HG02610 (cell line): ENCODE measurements around the gene OR10A4.
"Not testable (repeated sequence)": the region's sequence is repeated elsewhere in the genome, so short reads cannot be mapped to it uniquely, and the experiment has no call there.

ENCODE experiments used
- ATAC-seq: cut with Tn5 transposase; IDR thresholded peaks from one replicate; pipeline ENCODE4 v1.9.1; 2021; ENCODE audit warnings: mild to moderate bottlenecking, moderate library complexity; ENCODE audit not compliant: unreplicated experiment

Gene OR10A4

DNA sequence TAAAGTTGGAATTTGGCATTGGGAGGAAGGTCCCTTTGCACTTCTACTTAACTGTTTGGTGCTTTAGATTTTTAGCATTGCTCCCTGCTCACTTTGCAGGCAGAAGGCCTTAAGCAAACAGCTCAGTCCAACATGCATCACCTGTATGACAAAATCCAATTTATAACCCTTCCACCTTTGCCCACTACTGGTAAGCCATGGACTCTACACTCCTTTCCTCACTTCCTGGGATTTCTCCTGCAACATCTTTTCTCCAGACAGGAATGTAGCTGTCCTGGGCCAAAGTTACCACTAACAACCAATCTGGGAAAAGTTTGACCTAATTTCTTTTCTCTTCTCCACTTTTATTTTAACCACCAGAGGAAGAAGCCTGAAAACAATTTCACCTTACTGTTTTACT is 17.7 kb downstream of the OR10A4 start:
- ATAC-seq, result no peak

DNA sequence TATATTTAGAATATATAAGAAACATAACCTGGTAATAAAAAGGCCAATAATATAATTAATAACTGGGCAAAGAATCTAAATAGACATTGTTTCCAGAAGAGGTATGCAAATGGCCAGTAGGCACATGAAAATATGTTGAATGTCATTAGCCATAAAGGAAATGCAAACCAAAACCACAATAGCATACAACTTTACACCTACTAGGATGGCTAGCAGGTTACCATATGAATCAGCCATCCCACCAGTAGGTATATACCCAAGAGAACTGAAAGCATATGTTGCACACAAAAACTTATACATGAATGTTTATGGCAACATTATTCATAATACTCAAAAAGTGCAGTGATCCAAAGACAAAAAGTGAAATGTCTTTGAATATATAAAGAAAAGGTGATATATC is 18.6 kb downstream of the OR10A4 start:
- ATAC-seq, result peak; percentile 95

DNA sequence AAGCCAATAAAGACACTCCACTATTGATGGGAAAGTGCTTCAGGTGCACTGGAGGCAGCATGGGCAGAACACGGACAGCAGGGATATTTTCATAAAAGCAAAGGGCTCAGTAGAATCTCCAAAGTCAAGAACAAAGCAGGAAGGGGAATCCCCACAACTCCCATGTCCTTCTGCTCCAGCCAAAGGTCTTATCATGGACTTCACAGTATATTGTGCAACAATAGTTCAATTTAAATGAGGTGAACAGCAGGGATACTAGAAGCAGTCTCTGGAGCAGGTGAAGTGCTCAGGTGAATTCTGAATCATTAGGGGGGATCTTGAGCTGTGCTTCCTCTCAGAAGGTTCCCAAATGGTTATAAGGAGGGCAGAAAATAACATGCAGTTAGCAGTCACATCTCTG is 22.5 kb downstream of the OR10A4 start:
- no peak for ATAC-seq

DNA sequence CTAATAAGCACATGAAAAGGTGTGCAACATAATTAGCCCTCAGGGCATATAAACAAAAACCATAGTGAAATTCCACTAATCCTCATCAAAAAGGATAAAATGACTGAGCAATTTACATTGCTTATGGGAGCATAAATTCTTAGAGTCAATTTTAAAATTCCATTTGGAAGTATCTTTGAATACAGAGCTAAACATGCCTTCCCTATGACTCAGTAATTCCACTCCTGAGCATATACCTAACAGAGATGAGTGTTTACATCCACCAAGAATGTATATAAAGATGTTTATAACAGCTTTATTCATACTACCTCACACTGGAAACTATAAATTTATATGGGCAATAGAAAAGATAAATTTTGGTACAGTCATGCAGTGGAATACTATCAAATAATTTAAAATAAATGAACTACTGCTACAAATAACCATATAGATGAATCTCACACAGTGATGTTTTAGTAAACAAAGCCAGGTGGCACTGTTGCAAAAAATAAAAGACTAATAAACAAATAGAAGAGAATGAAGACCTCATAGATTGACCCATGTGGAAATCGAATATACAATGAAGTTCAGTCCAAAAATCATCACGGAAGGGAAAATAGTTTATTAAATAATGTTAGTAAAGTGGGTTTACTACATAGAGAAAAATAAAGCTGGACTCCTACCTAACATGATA is 24.0 kb downstream of the OR10A4 start:
- no peak for ATAC-seq

DNA sequence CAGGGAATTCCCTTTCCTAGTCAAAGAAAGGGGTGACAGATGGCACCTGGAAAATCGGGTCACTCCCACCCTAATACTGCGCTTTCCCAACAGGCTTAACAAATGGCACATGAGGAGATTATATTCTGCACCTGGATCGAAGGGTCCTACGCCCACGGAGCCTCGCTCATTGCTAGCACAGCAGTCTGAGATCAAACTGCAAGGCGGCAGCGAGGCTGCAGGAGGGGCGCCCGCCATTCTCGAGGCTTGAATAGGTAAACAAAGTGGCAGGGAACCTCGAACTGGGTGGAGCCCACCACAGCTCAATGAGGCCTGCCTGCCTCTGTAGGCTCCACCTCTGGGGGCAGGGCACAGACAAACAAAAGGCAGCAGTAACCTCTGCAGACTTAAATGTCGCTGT is 28.4 kb downstream of the OR10A4 start:
- not testable (repeated sequence) for ATAC-seq

DNA sequence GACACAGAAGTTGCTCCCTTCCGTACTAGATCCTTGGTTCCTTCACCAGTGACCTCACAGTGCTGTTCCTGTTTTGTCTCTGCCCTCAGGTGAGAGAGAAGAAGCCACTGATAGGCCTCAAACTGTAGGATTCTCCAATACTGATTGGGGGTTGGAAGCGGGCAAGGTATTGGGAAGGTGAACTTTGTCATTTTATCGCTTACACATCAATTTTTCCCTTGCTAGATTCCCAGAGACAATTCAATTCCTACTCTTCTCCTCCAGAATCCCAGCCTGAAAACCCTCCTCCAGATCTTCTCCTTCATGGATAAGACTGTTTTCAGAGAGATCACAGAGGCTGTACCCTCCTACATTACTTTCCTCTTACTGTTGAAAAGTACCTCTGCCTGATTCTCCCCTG is 35.0 kb downstream of the OR10A4 start:
- ATAC-seq, result no peak

DNA sequence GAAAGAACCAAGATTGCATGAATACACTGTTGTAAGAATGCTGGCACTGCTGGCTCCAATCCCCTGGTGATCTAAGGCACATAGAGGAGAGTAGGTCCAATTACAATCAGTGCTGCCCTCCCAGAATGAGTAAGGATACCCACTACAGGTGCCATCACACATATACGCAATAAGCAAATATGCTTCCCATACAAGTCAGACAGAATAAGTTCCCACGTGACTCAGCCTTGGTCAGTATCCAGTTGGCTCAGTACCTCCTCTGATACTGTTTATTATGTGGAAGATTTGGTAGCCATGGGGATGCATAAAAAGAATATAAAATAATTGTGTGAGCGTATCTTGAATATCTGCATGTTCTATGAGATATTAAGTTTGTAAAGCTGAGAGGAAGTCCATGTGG is 35.5 kb downstream of the OR10A4 start:
- no peak for ATAC-seq

DNA sequence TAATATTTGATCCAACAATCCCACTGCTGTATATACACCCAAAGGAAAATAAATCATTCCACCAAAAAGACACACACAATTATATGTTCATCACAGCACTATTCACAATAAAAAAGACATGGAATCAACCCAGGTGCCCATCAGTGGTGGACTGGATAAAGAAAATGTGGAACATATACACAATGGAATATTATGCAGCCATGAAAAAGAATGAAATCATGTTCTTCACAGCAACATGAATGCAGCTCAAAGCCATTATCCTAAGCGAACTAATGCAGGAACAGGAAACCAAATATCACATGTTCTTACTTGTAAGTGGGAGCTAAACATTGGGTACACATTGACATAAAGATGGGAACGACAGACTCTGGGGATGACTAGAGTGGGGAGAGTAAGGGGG is 43.3 kb downstream of the OR10A4 start:
- ATAC-seq, result no peak

DNA sequence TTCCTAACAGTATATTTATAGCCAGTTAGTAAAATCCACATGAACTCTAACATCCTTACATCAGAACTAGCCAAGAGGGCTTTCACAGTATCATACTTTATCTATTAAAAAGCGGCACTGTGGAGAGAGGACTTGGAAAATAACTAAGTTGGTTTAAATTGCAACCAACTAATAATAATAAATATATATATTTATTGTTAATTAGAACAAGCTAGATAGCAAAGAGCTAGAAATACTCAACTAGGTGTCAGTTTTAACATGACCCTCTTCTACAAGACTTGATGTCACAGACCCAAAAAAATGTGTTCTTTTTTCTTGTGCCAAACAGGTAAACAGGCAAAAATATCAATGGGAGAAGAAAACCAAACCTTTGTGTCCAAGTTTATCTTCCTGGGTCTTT is 44.3 kb downstream of the OR10A4 start, which contains the start of gene OR2D3:
TSS of gene OR2D3 (plus strand) at position 301 of the 400 bp plus-strand sequence. CDS start at position 301, 0 bp downstream.
- no peak for ATAC-seq

DNA sequence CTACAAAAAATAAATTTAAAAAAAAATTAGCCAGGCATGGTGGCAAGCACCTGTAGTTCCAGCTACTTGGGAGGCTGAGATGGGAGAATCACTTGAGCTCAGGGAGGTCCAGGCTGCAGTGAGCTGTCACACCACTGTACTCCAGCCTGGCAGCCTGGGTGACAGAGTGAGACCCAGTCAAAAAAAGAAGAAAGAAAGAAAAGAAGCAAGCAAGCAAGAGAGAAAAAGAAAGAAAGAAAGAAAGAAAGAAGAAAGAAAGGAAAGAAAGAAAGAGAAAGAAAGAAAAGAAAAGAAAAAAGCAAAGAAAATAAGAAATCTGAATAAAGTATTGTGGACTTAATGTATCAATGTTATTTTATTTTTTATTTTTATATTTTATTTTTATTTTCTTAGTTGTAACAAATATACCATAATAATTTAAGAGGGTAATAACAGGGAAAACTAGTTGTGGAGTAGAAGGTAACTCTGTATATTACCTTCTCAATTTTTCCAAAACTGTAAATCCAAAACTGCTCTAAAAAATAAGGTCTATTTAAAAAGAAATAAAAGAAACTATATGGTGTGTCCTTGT is 48.7 kb downstream of the OR10A4 start:
- ATAC-seq, result no peak

DNA sequence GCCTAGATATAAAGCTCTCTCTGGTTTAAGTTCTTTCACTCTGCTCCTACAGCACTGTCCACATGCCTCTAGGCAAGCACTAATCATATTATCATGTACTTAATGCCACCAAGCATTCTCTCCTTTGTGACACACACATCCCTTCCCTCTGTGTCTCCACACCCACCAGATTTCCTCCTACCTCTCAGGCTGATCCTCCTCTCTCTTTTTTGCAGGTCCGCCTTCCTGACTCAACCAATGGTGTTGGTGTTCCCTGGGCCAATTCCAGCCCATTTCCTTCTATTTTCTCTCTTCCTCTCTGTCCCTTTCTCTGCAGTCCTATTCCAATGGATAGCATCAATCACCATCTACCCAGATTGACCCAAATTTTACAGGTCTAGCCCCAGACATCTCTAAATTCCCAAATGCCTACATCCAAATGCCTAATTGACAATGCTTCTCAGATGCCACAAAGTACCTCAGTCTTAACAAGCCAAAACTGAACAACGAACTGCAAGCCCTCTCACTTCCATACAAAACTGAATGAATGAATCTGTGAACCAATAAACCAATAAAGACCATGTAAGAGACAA is 49.3 kb downstream of the OR10A4 start:
- peak; percentile 8 for ATAC-seq

DNA sequence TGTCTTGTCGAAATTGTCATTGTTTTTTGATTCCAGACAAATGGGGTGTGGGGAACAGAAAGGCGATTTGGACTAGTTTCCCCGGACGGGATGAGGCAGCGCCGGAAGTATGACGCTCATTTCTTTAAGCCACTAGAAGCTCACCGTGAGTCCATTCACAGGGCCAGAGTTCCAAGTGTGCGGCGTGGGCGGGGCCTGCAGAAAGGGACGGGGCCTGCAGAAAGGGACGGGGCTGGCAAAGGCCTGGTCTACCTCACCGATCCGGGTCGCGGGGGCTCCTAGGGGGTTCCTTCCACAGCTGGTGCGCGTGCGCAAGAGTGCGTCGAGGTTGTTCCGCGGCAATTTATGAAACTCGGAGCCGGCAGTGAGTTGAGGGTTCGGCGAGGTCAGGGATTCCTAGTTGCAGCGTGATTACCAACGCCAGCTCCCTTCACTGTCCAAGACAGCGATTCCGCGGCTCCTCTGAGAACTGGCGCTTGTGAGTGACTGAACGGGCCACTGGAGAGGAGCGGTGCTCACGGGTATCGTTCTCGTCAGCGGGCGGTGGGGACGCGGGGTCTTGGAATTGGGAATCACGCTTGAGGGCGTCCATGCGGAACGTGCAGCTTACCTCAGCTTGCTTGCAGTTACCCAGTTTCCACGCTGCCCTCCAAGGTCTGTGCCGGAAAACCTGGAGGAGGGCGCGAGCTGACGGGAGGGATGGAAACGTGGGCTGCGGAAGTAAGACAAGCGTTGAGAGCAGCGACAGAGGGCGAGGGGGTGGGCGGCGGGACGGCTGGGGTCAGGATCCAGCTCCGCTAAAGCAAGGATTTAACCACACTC is 50.0 kb downstream of the OR10A4 start, which contains the start of gene ZNF215:
TSS of gene ZNF215 (plus strand) at position 219 of the 822 bp plus-strand sequence. CDS start 5,847 bp downstream, outside the sequence.
- ATAC-seq, result peak; percentile 70

DNA sequence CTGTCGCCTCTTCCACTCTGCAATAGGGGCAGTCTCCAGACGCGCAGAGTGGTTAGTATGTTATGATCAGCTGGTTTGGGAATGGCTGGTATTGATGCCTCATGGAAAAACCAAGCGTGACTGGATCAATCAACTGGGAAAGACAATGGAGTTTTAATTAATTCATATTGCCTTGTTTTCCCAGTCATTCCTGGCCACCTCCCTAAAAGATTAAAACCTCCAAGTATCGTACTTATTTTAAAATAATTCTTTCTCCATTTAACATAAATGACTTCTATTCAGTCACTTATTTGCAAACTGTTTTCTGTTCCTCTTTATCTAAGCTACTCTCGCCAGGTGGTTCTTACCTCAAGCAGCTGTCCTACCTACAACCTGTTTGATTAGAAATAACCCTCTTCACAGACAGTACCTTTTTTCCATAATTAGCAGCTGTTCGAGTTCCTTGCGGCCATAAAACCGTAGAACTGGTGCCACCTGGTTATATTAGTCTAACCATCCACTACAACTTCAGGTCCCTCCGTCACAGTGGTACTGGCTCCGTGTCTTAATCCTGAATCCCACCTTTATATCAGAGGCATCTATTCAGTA is 50.7 kb downstream of the OR10A4 start:
- ATAC-seq, result peak; percentile 60
